NCI-H510A (cell line): ENCODE data around the gene MAPK13.
"Not testable (repeated sequence)": the region's sequence is repeated elsewhere in the genome, so short reads cannot be mapped to it uniquely, and the experiment has no call there.

ENCODE experiments used
- DNase-seq: peaks from one replicate; lab custom pipeline; 2025; lab: John Stamatoyannopoulos, UW

The MAPK13 gene

DNA sequence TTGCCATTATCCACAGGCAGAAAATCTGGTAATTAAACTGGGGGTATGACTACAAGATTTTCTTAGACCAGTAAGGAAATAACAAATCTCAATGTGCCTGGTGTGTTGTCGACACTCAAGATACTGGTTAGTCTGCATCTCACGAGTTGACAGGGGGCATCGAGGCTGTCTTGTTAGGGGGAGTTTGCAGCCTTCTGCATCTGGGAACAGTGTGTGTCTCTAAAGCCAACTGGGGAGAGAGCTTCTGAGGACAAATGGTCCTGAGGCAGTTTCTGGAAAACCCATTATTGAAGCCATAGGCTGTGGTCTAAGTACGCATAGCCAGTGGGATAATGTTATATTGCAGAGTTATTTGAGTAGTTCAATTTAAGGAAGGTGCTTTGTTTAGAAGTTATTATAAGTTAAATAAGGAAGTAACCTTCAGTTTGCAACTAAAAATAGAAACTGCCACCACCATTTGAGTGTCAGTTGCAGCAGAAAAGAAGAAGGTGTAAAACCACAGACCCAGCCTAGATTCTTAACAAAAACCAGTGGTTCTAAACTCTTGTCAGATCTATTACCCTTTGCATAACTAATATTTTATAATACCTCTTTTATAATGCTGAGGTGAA is 15.4 kb upstream of the MAPK13 start:
- no peak for DNase-seq

DNA sequence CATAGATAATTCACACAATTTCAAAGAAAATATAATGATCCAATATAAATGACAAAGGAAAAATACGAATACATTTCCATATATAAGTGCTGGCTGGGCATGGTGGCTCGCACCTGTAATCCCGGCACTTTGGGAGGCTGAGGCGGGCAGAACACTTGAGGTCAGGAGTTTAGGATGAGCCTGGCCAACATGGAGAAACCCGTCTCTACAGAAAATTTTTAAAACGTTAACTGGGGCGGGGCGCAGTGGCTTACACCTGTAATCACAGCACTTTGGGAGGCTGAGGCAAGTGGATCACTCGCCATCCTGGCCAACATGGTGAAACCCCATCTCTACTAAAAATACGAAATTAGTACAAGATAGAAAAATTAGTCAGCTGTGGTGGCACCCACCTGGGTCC is 14.9 kb upstream of the MAPK13 start:
- no peak for DNase-seq

DNA sequence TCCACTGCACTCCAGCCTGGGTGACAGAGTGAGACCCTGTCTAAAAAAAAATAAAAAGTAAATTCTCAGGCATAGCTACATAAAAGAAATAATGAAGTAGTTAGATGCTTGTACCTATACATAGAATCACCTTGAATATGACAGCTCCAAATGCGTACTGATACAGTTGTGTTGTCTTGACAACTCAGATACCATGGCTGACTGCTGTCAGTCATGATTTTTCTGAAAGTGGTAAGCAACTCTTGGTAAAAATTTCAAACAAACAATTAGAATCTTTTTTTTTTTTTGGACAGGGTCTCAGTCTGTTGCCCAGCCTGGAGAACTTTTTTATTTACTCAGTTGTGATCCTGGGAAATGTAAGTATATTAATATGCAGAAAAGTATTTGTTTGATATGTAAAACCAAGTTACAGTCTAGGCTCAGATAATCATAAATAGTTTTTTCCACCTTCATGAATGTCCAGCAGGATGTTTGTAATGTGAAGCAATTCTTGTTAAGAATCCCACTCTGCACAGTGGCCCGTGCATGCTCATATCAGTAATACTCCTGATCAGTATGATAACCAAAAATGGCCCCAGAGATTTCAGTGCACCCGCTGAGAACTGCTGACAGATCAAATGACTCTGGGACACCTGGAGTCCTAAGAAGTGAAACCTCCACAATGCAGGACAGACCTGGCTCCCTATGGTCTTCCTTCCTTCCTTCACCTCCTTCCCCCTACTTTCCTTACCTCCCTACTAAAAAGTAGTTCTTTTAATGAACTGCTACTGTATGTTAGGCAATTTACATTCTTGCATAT is 14.0 kb upstream of the MAPK13 start:
- DNase-seq: no peak

DNA sequence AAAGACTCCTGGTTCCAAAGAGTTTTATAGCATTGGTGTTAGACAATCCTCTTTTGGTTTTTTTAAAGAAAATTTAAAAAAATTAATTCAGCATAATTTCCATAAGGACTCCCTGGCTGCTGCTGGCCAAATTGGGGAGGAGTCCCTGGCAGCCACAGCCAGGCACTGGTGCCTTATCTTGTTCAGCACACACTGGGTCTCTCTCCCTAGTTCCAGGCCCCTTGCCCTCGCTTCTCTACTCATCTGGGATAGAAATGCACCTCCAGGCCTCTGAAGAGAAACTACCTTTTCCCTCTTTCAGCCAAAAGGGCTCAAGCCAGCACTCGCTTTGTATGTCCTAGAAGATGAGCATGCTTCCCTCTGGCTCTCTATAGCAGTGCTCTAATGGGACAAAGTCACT is 13.4 kb upstream of the MAPK13 start:
- no peak for DNase-seq

GRCh38 chr6:36117658-36118549 is 12.4 kb upstream of the MAPK13 start:
- DNase-seq: no peak

DNA sequence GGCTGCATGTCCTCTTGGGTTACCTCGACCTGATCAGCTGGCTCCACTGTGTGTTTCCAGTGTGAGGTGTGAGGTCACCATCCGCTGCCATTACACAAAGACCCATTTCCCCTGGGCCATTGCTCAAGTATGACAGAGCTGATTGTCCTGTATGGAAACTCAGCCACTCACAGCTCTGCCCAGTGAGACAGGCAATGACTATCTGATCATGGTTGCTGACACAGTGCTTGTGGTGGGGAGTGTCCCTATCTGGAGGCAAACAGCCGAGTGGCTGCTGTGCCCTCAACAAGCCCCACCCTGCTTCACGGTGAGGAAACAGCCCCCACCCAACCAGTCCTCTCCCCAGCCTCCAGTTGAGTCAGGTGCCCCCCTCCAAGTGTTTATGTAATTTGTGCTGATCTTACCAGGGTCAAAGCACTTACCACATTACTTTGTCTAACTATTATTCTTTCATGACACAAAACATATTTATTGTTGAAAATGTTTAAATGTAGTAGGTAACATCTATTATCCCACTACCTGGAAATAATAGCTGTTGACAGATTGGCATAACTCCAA is 11.7 kb upstream of the MAPK13 start:
- DNase-seq: peak; percentile 51

GRCh38 chr6:36119209-36119608 is 11.1 kb upstream of the MAPK13 start:
- no peak for DNase-seq

DNA sequence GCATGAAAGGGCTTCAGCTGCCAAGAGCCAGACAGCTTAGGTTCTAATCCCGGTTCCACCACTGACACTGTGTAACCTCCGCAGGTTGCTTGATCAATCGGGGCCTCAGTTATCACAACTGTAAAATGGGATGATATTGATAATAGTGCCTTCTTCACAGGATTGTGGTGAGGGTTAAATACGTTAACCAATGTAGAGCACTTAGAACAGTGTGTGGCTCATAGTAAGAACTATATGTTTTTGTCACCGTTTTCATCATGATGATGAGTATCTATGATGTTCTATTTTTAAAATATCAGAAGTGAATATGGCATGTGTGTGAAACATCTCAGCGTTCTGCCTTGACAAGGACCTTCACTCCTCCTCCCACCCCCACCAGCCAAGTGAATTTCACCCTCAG is 10.3 kb upstream of the MAPK13 start:
- no peak for DNase-seq

DNA sequence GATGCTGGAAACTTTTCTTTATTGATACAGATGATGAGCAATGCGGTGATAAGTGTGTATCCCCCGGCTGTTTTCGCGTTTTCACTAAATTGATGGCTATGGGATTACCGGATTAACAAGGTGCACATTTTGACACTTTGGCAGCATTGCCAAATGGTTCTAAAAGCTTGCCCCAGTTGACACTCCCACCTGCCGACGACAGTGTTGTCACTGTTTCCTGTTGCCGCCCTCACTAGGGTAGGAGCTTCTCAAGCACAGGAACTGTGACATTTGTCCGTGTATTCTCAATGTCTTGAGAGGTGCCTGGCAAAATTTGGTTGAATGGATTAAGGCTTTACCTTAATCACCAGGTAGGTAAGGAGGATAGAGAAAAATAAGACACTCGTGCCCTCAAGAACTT is 9.8 kb upstream of the MAPK13 start:
- peak; percentile 44 for DNase-seq

DNA sequence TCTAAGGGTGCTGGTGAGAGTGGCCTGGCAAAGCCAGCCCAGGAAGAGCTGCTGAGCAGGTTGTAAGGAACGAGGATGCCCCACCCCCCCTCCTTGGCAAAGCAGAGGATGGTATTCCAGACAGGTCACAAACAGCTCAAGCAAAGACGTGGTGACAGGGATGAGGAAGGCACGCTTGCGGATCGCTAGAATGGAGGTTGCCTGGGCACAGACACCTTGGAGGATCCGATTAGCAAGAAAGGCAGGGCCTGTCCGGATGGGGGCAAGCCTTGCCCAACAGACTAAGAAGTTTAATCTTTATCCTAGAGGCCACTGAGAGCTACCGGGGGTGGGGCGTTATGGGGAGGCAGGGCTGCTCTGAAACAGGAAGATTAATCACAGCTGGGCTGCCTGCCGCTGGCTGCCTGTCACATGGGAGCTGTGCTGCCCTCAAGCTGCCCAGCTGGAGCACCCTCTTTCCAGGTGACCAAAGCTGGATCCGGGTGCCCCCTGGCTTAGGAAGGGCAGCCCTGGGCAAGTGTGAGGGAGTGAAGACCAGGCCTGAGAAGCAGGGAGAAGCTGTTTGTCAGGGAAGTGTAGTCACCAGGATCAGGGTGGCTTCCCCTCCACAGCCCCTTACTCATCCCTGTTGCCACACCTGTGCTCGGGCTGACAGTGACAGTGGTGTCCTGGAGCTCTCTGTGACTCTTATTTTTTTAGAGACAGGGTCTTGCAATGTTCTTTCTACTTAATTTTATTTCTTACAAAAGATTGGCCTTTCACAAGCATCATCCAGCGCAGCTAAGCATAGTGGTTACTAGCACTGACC is 9.1 kb upstream of the MAPK13 start:
- DNase-seq: peak; percentile 10

DNA sequence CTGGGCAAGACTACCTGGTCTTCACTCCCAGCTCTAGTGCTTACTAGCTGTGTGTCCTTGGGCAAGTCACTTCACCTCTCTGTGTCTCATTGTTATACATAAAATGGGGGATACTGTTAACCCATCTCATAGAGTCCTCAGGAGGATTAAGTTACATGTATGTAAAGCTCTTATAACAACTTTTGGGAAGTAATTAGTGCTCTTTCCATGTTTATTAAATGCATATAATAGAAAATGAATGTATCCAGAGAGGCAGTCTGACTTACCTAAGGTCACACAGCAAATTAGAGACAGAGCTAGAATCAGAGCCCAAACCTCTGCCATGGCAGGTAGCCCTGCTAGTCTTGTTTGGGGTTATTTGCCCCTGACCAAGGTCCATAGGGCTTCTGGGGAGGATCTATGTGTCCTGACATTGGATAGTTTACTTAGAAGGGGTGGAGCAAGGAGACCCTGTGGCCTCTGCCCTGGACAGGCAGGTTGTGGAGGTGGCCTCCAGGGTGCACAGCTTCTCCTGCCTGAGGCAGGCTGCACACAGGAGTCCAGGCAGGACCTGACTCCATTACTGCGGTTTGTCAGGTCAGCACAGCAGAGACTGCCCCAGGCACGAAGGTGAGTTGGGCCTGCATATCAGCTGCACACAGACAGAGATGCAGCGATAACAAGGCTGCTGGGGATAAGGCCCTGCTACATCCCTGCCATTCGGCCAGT is 8.4 kb upstream of the MAPK13 start:
- DNase-seq: no peak

- DNase-seq: no peak
Observed at GRCh38 chr6:36122495-36123269, 7.6 kb upstream of the MAPK13 start.

DNA sequence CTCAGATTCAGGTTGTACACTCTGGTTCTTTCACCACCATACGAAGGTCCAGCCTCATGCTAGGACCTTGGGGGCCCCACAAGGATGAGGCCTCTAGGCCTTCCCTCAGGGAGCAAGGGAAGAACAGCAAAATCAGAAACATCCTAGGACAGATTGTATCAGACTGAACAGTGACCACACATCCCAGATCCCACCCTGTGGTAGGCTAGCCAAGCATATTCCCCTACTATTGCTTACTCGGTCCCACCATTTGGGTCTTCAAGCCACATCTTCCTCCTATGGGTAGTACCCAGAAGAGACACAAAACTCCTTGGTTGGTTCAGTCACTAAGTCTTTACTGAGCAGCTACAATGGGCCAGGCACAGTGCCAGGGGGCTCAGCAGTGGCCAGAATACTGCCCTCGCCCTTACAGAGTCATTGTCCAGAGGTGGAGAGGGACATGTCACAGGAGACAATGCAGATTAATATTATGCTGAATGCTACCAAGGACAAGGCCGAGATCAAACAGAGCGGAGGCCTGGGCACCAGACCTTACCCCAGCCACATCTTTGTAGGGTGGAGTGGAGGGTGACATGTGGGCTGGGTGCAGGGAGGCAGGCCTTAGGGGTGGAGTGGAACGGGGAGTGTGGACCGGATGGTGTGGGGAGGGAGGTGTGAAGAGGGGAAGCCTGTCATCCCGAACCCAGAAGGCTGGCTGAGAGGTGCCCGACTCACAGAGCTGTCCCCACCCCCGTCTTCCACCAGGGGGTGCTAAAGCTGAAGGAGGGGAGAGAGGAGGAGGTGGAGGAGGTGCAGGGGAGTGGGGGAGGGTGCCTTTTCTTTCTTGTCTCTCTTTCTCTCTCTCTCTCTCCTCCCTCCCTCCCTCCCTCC is 6.8 kb upstream of the MAPK13 start:
- peak; percentile 72 for DNase-seq

- not testable (repeated sequence) for DNase-seq
Observed at GRCh38 chr6:36124346-36124745, 6.0 kb upstream of the MAPK13 start.

DNA sequence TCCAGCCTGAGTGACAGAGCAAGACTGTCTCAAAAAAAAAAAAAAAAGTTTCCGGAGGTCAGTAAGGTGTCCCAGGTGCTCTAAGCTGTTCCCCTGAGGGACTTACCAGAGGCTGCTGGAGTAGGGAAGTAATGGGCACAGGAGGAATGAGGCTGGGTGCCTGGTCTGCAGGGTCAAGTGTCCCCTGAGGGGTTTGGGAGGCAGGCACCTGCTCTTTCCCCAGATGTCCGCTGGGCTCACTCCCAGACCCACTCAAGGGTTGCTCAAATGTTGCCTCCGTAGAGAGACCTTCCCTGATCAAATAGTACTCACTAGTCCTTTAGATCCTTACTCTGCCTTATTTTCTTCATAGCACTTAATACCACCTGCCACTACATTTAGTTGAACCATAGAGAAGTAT is 5.4 kb upstream of the MAPK13 start:
- DNase-seq: peak; percentile 7

DNA sequence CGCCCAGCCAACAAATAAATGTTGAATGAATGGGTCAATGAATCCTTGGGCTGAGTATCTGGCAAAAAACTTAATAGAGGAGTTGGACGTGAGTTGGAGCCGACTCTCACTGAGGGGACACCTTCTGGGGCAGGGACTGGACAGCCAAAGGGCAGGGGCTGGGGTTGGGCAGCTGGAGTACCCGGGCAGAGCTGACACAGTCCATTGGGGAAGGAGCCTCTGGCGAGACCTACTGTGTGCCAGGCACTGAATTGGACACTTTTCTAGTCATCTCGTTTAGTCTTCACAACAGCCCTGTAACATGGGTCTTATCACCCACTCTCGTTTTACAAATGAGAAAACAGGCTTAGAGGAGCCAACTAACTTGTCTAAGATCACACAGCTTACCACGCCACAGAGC is 4.7 kb upstream of the MAPK13 start:
- no peak for DNase-seq

GRCh38 chr6:36126121-36126520 is 4.2 kb upstream of the MAPK13 start:
- DNase-seq: no peak

GRCh38 chr6:36126553-36127458 is 3.5 kb upstream of the MAPK13 start:
- no peak for DNase-seq
